ENCODE data around the gene CDKN2B-AS1. TPM values are rescaled to one million over a fixed set of nuclear protein-coding genes. Genes with fewer than 3 reads are reported as not detected.

Gene CDKN2B-AS1
- total RNA-seq: 4.1 and 4.9 TPM in 2 replicates

GRCh38 chr9:21994556-21995005 lies at the start of gene CDKN2B-AS1:
Gene CDKN2B-AS1 (plus strand): TSS chr9:21994791.

GRCh38 chr9:21993893-21994555 lies 567 bp upstream of the CDKN2B-AS1 start, which contains the start of gene CDKN2A:
Gene CDKN2A (minus strand): TSS chr9:21994392.

GRCh38 chr9:22008717-22009505 lies 14.3 kb downstream of the CDKN2B-AS1 start, which contains the start of gene CDKN2B:
Gene CDKN2B (minus strand): TSS chr9:22009305. CDS start chr9:22008953, 352 bp downstream.

Other genes with a start within 250 kb of the CDKN2B-AS1 start
- 39.6 and 61.8 TPM in 2 replicates for gene MTAP, start 192.2 kb upstream of the CDKN2B-AS1 start, total RNA-seq
- gene CDKN2A, start 399 bp upstream of the CDKN2B-AS1 start, total RNA-seq: 8.5 and 8.9 TPM in 2 replicates
- gene CDKN2B, start 14.5 kb downstream of the CDKN2B-AS1 start, total RNA-seq: 12.0 and 24.9 TPM in 2 replicates